GM12878 (cell line): ENCODE results near the gene GRM1. TPM values are rescaled to one million over a fixed set of nuclear protein-coding genes. Genes with fewer than 3 reads are reported as not detected.

Source experiments
- ATAC-seq: fragments of 200-7000 bp; cut with Tn5 transposase; 3 replicates; pipeline ENCODE4 v1.9.1; 2020; ENCODE audit warnings: mild to moderate bottlenecking, moderate library complexity
- BruUV-seq: library from RNA; stranded (reverse); fragments of 400-500 nt; replicated peaks from 2 replicates; lab custom pipeline; 2021; lab: Mats Ljungman, UMichigan
- CTCF ChIA-PET: fragments of 300-600 bp; sonication (Branson Sonifier 250); formaldehyde crosslinking; extraction: SDS; loops from one replicate; lab custom pipeline; 2021; ENCODE audit warnings: inconsistent platforms; lab: Yijun Ruan, JAX
- POLR2A ChIA-PET: fragments of 350-600 bp; formaldehyde crosslinking; extraction: SDS; loops from one replicate; lab custom pipeline; 2021; ENCODE audit warnings: inconsistent platforms; lab: Charles Lee
- RAD21 ChIA-PET: fragments of 300-600 bp; sonication (Branson Sonifier 250); formaldehyde crosslinking; loops from one replicate; lab custom pipeline; 2023; ENCODE audit warnings: antibody characterized with exemption; ENCODE audit not compliant: unreplicated experiment; lab: Charles Lee
- SMC1A ChIA-PET: fragments of 300-600 bp; sonication (Branson Sonifier 250); formaldehyde crosslinking; loops from one replicate; lab custom pipeline; 2023; ENCODE audit not compliant: unreplicated experiment, uncharacterized antibody; lab: Charles Lee
- DNase-seq: peaks from one replicate; pipeline ENCODE4 v3.0.0-alpha.2; 2011; ENCODE audit warnings: low read depth, low spot score
- FAIRE-seq: peaks from 3 replicates; lab custom pipeline; 2011; peaks lifted over from hg19 to GRCh38; lab: Jason Lieb, UNC
- H2AFZ ChIP-seq: 2 replicates; pipeline ENCODE4 v1.6.0; 2011; ENCODE audit warnings: low read depth, low read length, control low read depth; ENCODE audit not compliant: control insufficient read depth
- H3K27ac ChIP-seq: 2 replicates; pipeline ENCODE4 v1.5.1; 2011; ENCODE audit warnings: control low read depth; ENCODE audit not compliant: control insufficient read depth, insufficient read depth
- H3K27me3 ChIP-seq, 2 experiments: replicated peaks in 1 of 2; 2 replicates each; pipeline versions ENCODE4 v1.6.0 to v1.6.1; 2011; ENCODE audit warnings: low read length in 1 of 2; ENCODE audit not compliant: control insufficient read depth in 2 of 2, insufficient read depth in 2 of 2
- H3K36me3 ChIP-seq, 2 experiments: 2 replicates each; pipeline ENCODE4 v1.5.1; 2011; ENCODE audit warnings: low read length in 1 of 2; ENCODE audit not compliant: control insufficient read depth in 2 of 2, insufficient read depth in 2 of 2
- H3K4me1 ChIP-seq: 2 replicates; pipeline ENCODE4 v1.6.1; 2011; ENCODE audit warnings: mild to moderate bottlenecking, low read length, moderate library complexity, mixed read lengths; ENCODE audit not compliant: control insufficient read depth, insufficient read depth
- H3K4me2 ChIP-seq: 2 replicates; pipeline ENCODE4 v1.6.0; 2011; ENCODE audit warnings: control low read depth; ENCODE audit not compliant: control insufficient read depth, insufficient read depth
- H3K4me3 ChIP-seq: fragments of 200-600 bp; sonication (generic); 2 replicates; pipeline ENCODE4 v1.5.1; 2016
- H3K79me2 ChIP-seq: 2 replicates; pipeline ENCODE4 v1.6.0; 2011; ENCODE audit warnings: low read length; ENCODE audit not compliant: control insufficient read depth, insufficient read depth
- H3K9ac ChIP-seq: 2 replicates; pipeline ENCODE4 v1.8.0; 2011; ENCODE audit warnings: low read length, control low read depth, mixed read lengths; ENCODE audit not compliant: control insufficient read depth, insufficient read depth
- H3K9me3 ChIP-seq: replicated peaks from 3 replicates; pipeline ENCODE4 v1.5.1; 2011; ENCODE audit warnings: mild to moderate bottlenecking, low read length; ENCODE audit not compliant: control insufficient read depth, insufficient read depth
- H4K20me1 ChIP-seq: 2 replicates; pipeline ENCODE4 v1.6.0; 2011; ENCODE audit not compliant: control insufficient read depth, insufficient read depth
- EGR1 ChIP-seq, 2 experiments: IDR thresholded peaks; 1 replicate in 1 of 2; 2 replicates in 1 of 2; pipeline ENCODE4 v1.6.1; 2011 to 2012; ENCODE audit warnings: low read depth in 2 of 2, low read length in 2 of 2, borderline replicate concordance in 1 of 2, mild to moderate bottlenecking in 1 of 2, moderate library complexity in 1 of 2
- GABPA ChIP-seq: IDR thresholded peaks from 2 replicates; pipeline ENCODE4 v1.6.1; 2014; ENCODE audit warnings: antibody characterized with exemption, low read depth, mild to moderate bottlenecking, inconsistent platforms
- RAD51 ChIP-seq: fragments of 450-650 bp; IDR thresholded peaks from 2 replicates; pipeline ENCODE4 v1.6.1; 2016; ENCODE audit warnings: moderate library complexity, mild to moderate bottlenecking, inconsistent platforms
- SIN3A ChIP-seq: IDR thresholded peaks from 2 replicates; pipeline ENCODE4 v1.6.1; 2012; ENCODE audit warnings: low read depth, low read length, improper control_type of control experiment
- SIX5 ChIP-seq: IDR thresholded peaks from 2 replicates; pipeline ENCODE4 v1.6.1; 2011; ENCODE audit warnings: mild to moderate bottlenecking, low read depth, low read length, moderate library complexity; ENCODE audit not compliant: severe bottlenecking
- SMC3 ChIP-seq: IDR thresholded peaks from 2 replicates; pipeline ENCODE4 v1.6.1; 2011; ENCODE audit warnings: low read length, improper control_type of control experiment, borderline replicate concordance
- SRF ChIP-seq, 2 experiments: IDR thresholded peaks; 2 replicates each; pipeline ENCODE4 v1.6.1; 2011; ENCODE audit warnings: low read depth in 2 of 2, low read length in 2 of 2, mild to moderate bottlenecking in 1 of 2, moderate library complexity in 1 of 2
- STAT3 ChIP-seq: IDR thresholded peaks from 2 replicates; pipeline ENCODE4 v1.6.1; 2011; ENCODE audit warnings: low read depth, low read length, improper control_type of control experiment
- SUPT20H ChIP-seq: IDR thresholded peaks from 2 replicates; pipeline ENCODE4 v1.6.1; 2011; ENCODE audit warnings: low read depth, mild to moderate bottlenecking, low read length, moderate library complexity, borderline replicate concordance; ENCODE audit not compliant: control insufficient read depth
- SUZ12 ChIP-seq: fragments of 200-600 bp; sonication (generic); IDR thresholded peaks from one replicate; pipeline ENCODE4 v1.6.1; 2018; ENCODE audit warnings: antibody characterized with exemption, mild to moderate bottlenecking; ENCODE audit not compliant: unreplicated experiment
- TCF7 ChIP-seq: IDR thresholded peaks from 2 replicates; pipeline ENCODE4 v1.6.1; 2014; ENCODE audit warnings: antibody characterized with exemption, borderline replicate concordance
- ZNF622 ChIP-seq: fragments of 450-650 bp; IDR thresholded peaks from 2 replicates; pipeline ENCODE4 v1.6.1; 2017; ENCODE audit warnings: mild to moderate bottlenecking, inconsistent platforms
- WGBS: methylation state at CpG from one replicate; pipeline ENCODE4 v1.1.6; 2016; ENCODE audit warnings: low lambda C conversion rate; ENCODE audit not compliant: insufficient replicate concordance, insufficient coverage; ENCODE audit errors: missing lambda C conversion rate; 5-methylcytosine and 5-hydroxymethylcytosine counted together
- in situ Hi-C: fragments of 300-500 bp; cut with MboI; formaldehyde crosslinking; loops from 9 replicates; pipeline ENCODE4 v1.14.3; 2018; ENCODE audit warnings: mixed read lengths
- intact Hi-C: fragments of 100-400 bp; cut with micrococcal nuclease; formaldehyde crosslinking; loops from one replicate; pipeline ENCODE4 v1.14.2; 2022; ENCODE audit not compliant: unreplicated experiment
- polyA plus RNA-seq, 11 experiments: library from polyadenylated mRNA; depleted of rRNA in 4 of 11; unstranded in 6 of 11; stranded (reverse) in 5 of 11; fragments of >200 nt; fragmentation: Nextera tagmentation in 4 of 11; fragmentation: Illumina TruSeq in 1 of 11; extraction: Ambion mirVana in 4 of 11; extraction: Trizol in 1 of 11; gene quantifications; 1 replicate in 1 of 11; 2 replicates in 10 of 11; pipeline versions ENCODE4 v1.2.1 to v1.2.3, GENCODE V29; 2011 to 2016; ENCODE audit warnings: inconsistent platforms in 2 of 11, missing spikeins in 2 of 11, low read depth in 1 of 11
- total RNA-seq, 4 experiments: library from RNA; depleted of rRNA in 3 of 4; stranded (reverse); fragments of >200 nt in 3 of 4; fragmentation: Illumina TruSeq in 1 of 4; extraction: Trizol in 1 of 4; gene quantifications; 2 replicates each; pipeline versions ENCODE4 v1.2.1 to v1.2.3, GENCODE V29; 2013 to 2021
- TF ChIP-seq, protein P1 (sequence below): IDR thresholded peaks from 2 replicates; pipeline ENCODE4 v1.6.1; 2011; ENCODE audit warnings: mild to moderate bottlenecking, low read depth, low read length, moderate library complexity; ENCODE audit not compliant: insufficient replicate concordance
- TF ChIP-seq, protein P2 (sequence below): fragments of 450-650 bp; IDR thresholded peaks from 2 replicates; pipeline ENCODE4 v1.6.1; 2017; ENCODE audit warnings: borderline replicate concordance

The GRM1 gene
- total and polyA plus RNA-seq, 10 of the 15 experiments (the other 5 are each of a cell fraction or from before 2014, with no cell fraction given) = 0.04 TPM; not detected in 9

DNA sequence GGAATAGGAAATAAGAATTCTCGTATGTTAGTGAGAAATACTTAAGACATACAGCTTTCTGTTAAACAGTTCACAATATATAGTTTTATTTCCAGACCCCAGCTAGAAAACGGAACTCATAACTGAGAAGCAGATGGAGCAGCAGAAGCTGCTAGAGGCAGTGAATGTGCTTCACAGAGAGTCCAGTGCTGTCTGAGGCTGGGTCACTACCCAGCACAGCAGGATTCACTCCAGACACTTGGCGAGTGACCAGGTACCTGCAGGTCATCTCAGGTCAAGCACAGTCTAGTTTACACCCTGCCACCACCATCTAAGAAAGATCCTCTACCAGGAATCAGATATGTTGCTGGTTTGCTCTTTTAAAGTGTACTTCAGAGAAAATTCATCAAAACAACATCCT is 271.7 kb downstream of the GRM1 start:
- Histone ChIP-seq H3K27ac (no peak overlapping the region), H3K79me2 (no peaks in the 10 kb centered on the region), H3K36me3 (no peaks in the 10 kb centered on the region), H3K4me2 (no peak overlapping the region), H2AFZ (no peak overlapping the region), H3K4me3 (no peak overlapping the region), H4K20me1 (no peaks in the 10 kb centered on the region; the same call in 1 of the 2 replicates), H3K4me1 (no peaks in the 10 kb centered on the region), H3K9me3 (no peaks in the 10 kb centered on the region), H3K27me3 (no peaks in the 10 kb centered on the region), H3K9ac (no peak overlapping the region)
- ChIA-PET SMC1A (no interaction called here), RAD21 (no interaction called here), CTCF (no interaction called here), POLR2A (no interaction called here)
- FAIRE-seq (no peak), DNase-seq (no peak), ATAC-seq (no peak)
- TF ChIP-seq EGR1 (IDR thresholded peaks at IDR 0.05; ENCODE audit: borderline replicate concordance in 1 of 2, low read depth in 2 of 2, low read length in 2 of 2) (no peak), STAT3 (no peak)
- TF ChIP-seq, protein P1, sequence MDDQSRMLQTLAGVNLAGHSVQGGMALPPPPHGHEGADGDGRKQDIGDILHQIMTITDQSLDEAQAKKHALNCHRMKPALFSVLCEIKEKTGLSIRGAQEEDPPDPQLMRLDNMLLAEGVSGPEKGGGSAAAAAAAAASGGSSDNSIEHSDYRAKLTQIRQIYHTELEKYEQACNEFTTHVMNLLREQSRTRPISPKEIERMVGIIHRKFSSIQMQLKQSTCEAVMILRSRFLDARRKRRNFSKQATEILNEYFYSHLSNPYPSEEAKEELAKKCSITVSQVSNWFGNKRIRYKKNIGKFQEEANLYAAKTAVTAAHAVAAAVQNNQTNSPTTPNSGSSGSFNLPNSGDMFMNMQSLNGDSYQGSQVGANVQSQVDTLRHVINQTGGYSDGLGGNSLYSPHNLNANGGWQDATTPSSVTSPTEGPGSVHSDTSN = no peak
- WGBS = 21% methylated on average over 3 of the region's 3 CpGs
- no TSS peak for BruUV-seq
- intact Hi-C loops = no loop called here
- in situ Hi-C loops = no loop called here

DNA sequence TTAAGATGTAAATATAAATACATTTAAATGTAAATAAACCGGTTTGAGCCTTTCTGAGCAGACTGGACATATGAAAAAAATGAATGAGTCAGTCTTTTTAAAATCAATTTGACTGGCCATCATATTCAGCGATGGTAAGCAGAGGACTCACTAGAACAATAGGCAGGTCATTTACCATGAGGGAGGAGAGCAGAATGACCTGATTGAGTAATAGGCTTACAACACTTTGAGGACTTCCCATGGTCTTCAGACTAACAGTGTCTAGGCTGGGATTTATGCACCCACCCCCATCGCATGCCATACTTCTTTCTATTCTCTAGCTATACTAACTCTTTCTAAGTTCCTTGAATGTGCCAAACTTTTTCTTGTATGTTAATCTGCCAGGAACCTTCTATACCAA is 272.9 kb downstream of the GRM1 start:
- Histone ChIP-seq H3K4me2 (no peak overlapping the region), H3K4me1 (no peaks in the 10 kb centered on the region), H3K36me3 (no peaks in the 10 kb centered on the region), H3K27me3 (no peaks in the 10 kb centered on the region), H3K9me3 (no peaks in the 10 kb centered on the region), H2AFZ (no peak overlapping the region), H3K79me2 (no peaks in the 10 kb centered on the region), H3K27ac (no peak overlapping the region), H3K4me3 (no peak overlapping the region), H3K9ac (no peak overlapping the region), H4K20me1 (no peaks in the 10 kb centered on the region; the same call in 1 of the 2 replicates)
- ChIA-PET CTCF (interaction anchor here (1.2 kb wide), 1 partner anchor 29 kb away, joined by 3 read pairs; no protein-coding TSS in a partner anchor), SMC1A (no interaction called here), RAD21 (no interaction called here), POLR2A (no interaction called here)
- in situ Hi-C loops = no loop called here
- DNase-seq (no peak), ATAC-seq (no peak), FAIRE-seq (no peak)
- WGBS = 13% methylated on average over 3 of the region's 3 CpGs
- intact Hi-C loops = no loop called here
- BruUV-seq = no TSS peak
- TF ChIP-seq ZNF622 (no peak), SMC3 (no peak), STAT3 (no peak), RAD51 (no peak), GABPA (no peak), SUPT20H (no peak), TCF7 (no peak), SRF (IDR thresholded peaks at IDR 0.05; ENCODE audit: low read depth in 2 of 2, low read length in 2 of 2) (no peak), SIX5 (no peak), SIN3A (no peak), SUZ12 (no peak)
- TF ChIP-seq, protein P2, sequence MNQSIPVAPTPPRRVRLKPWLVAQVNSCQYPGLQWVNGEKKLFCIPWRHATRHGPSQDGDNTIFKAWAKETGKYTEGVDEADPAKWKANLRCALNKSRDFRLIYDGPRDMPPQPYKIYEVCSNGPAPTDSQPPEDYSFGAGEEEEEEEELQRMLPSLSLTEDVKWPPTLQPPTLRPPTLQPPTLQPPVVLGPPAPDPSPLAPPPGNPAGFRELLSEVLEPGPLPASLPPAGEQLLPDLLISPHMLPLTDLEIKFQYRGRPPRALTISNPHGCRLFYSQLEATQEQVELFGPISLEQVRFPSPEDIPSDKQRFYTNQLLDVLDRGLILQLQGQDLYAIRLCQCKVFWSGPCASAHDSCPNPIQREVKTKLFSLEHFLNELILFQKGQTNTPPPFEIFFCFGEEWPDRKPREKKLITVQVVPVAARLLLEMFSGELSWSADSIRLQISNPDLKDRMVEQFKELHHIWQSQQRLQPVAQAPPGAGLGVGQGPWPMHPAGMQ = no peak
